ENCODE measurements around the gene PITX1.

PITX1 gene

DNA sequence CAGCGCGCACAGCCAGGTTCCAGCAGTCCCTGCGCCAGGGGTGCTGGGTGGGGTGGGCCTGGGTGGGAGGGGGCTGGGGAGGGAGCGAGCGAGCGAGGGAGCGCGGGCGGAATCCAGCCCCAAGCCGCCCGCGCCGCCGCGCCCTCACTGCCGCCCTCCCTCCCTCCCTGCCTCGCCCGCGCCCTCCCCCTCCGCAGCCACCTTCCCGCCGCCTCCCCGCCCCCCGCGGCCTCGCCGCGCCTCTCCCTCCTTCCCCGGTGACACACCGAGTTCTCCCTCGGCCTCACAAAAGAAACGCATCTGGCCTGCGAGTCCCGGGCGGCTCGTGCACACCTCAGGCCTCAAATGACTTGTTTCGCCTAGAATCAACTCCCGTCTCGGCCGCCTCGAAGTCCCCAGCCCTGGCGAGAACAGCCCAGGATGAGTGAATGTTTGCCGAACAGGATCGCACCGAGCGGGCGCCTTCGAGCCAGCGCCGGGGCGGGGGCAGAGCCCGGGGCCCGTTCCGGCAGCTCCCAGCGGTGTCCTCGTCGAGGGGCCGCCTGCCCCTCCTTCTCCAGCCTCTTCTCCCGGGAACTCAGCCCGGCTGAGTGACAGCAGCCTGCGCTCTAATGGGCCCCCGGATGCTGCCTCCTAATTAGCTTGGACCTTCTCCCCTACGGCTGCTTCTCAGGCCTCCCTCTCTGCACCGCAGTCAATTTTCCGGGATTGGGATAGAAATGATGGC is 371 bp upstream of the PITX1 start:
- H3K27ac ChIP-seq: no peak overlapping the region
- H3K4me3 ChIP-seq: peak overlapping the region; percentile 74
- no peak for DNase-seq (ENCODE audit: low spot score)
- TF ChIP-seq, protein P1, sequence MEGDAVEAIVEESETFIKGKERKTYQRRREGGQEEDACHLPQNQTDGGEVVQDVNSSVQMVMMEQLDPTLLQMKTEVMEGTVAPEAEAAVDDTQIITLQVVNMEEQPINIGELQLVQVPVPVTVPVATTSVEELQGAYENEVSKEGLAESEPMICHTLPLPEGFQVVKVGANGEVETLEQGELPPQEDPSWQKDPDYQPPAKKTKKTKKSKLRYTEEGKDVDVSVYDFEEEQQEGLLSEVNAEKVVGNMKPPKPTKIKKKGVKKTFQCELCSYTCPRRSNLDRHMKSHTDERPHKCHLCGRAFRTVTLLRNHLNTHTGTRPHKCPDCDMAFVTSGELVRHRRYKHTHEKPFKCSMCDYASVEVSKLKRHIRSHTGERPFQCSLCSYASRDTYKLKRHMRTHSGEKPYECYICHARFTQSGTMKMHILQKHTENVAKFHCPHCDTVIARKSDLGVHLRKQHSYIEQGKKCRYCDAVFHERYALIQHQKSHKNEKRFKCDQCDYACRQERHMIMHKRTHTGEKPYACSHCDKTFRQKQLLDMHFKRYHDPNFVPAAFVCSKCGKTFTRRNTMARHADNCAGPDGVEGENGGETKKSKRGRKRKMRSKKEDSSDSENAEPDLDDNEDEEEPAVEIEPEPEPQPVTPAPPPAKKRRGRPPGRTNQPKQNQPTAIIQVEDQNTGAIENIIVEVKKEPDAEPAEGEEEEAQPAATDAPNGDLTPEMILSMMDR (IDR thresholded peaks at IDR 0.05): no peak

DNA sequence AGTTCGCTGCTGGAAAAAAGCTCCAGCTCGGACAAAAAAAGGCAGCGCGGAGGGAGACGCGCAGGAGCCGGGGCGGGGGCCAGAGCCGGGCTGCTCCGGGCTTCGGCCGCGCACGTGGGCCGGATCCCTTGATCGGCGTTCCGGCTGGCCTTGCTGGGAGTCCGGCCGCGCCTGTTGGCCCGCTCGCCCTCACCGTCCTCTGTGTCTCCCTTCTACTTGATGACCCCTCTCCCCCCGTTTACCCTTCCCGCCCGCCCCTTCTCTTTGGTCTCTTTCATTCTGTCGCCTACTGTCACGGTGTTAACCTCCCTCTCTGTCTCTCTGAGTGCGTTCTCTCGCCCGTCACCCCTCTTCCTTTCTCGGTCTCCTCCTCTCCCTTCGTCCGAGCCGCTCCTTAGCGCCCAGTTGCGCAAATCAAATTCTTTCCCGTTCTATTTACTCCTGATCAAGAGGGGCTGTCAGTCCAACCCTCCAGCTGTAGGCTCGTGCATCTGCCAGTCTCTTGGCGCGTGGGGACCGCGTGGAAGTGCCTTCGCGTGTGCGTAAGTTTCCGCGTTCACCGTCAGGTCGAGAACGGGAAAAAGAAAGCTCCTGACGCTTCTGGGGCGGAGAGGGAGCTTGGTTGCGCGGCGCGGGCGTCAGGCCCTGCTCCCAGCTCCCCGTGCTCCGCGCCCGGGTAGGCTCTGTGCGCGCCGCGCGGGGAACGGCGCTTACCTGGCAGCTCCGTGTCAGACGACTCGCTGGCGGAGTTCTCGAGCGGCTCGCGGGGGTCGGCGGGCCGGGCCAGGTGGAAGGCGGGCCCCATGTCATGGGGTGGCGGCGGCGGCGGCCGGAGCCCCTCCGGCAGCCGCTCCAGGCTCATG is 798 bp downstream of the PITX1 start:
- no peak for DNase-seq (ENCODE audit: low spot score)
- no peak overlapping the region for H3K27ac ChIP-seq
- TF ChIP-seq, protein P1 (IDR thresholded peaks at IDR 0.05): no peak
- peak overlapping the region; percentile 74 for H3K4me3 ChIP-seq

DNA sequence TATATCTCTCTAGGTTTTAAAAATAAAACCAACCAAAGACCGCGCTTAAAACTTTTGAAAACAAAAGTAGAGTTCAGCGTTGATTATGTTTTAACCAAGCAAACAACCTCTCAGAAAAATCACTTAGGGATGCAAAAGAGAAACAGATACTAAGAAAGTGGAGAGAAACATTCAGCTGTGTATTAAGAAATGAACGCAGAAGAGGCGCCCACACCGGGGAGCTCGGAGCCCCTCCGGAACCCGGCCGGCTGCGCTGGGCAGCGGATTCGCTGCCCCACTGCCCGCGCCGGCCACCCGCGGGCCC is 1.4 kb downstream of the PITX1 start:
- no peak for DNase-seq (ENCODE audit: low spot score)
- Histone ChIP-seq H3K4me3 (peak overlapping the region; percentile 74), H3K27ac (no peak overlapping the region)
- TF ChIP-seq, protein P1 (IDR thresholded peaks at IDR 0.05): no peak

DNA sequence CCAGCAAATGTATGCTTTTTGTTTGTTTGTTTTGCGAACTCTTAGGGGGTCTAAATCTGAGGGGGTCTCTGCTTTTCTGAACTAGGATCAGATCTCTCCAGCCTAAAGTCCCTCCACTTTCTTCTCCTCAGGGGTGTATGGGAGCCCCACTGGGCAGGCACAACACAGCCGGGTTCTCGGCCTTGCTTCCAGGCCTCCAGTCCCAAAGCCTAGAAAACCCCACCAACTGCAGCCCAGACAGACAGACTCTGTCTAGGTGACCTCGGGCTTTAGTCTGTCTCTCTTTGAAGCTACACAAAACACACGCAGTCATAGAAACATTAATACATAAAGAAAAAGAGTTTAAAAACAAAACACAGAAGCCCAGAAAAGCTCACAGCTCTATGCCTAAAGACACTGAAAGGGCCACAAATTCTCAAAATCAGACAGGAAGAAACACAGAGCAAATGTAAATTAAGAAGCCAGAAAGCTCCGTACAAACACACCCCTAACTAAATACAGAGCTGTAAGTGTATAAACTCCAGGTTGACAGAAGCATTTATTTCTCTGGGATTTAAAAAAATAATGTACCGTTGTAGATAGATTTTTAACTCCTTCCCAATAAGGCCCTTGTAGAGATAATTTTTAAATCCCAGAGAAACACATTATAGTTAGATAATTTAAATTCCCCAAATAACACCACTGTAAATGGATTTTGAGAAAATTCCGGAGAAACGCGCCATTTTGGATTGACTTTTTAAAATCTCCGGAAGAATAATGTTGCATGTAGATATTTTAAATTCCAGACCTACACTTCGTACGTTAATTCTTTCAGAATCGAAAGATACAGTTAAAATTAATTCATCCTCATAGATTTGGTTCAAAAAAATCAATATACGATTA is 2.0 kb downstream of the PITX1 start:
- no peak for DNase-seq (ENCODE audit: low spot score)
- TF ChIP-seq, protein P1 (IDR thresholded peaks at IDR 0.05): no peak
- peak overlapping the region; percentile 74 for H3K4me3 ChIP-seq
- H3K27ac ChIP-seq: no peak overlapping the region

DNA sequence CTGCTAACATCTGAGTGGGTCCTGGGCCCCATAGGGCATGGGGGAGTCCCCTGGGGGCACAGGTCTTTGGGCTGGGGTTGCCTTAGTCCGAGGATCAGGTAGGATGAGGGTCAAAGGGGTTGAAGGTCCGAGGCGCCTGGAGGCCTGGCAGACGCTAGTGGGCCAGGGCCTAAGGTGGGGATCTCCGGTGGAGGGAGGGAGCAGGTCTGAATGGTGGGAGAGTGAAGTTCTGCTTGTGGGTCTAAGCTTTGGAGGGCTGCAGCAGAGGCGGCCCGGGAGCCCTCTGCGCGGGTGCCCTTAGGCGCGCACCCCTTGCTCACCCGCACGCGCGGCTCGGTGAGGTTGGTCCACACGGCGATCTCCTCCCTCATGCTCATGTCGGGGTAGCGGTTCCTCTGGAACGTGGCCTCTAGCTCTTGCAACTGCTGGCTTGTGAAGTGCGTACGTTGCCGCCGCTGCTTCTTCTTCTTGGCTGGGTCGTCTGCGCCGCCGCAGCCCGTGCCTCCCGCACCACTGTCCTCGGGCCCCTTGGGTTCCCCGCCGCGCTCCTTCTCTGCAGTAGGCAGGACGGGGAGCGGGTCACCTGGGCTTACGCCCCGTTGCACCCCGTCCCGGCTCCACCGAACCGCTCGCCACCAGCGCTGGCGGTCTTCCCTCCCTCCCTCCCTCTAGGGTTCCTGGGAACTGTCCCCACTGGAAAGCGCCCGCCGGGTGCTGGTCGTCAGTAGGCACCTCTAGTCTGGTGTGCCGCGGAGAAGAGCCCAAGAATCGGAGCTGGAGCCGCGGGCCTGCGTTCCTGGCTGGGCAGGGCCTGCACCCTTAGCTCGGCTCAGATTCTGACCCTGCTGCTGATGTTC is 2.8 kb downstream of the PITX1 start:
- no peak for DNase-seq (ENCODE audit: low spot score)
- TF ChIP-seq, protein P1 (IDR thresholded peaks at IDR 0.05): no peak
- Histone ChIP-seq H3K4me3 (peak overlapping the region; percentile 60), H3K27ac (no peak overlapping the region)

Data from coronary artery (tissue), 2 donors.